ENCODE data around the gene POU6F1. TPM values are rescaled to one million over a fixed set of nuclear protein-coding genes. Genes with fewer than 3 reads are reported as not detected.
A peak's percentile ranks its signal among the peaks of the same experiment; 100 is the strongest.

The POU6F1 gene
- total RNA-seq, 1 experiment from 2014 or later, result 5.3 TPM

- Histone ChIP-seq H3K4me3 (ENCODE audit: low read depth, low read length) (no peak overlapping the region), H3K27me3 (replicated peaks; ENCODE audit: control insufficient read depth, insufficient read depth, low read length) (no peaks in the 10 kb centered on the region), H3K9me3 (no peaks in the 10 kb centered on the region), H3K4me1 (0 out of 2 replicates have a peak, but pooled peaks cover 6% of the 10 kb centered on the region), H3K36me3 (ENCODE audit: control insufficient read depth, insufficient read depth, low read length) (no peaks in the 10 kb centered on the region)
- peaks cover 12% of the 10 kb centered on the region for H3K4me1 Mint-ChIP-seq (ENCODE audit: low read depth, unreplicated experiment)
- H3K4me3 Mint-ChIP-seq (ENCODE audit: unreplicated experiment), result no peak overlapping the region
- intact Hi-C loops (cut with micrococcal nuclease; ENCODE audit: unreplicated experiment), result no loop called here
- no peaks in the 10 kb centered on the region for H3K27me3 Mint-ChIP-seq (ENCODE audit: insufficient read depth, unreplicated experiment)
- BruUV-seq (replicated peaks), result no TSS peak
- POLR2A ChIA-PET, result interaction anchor here (0.6 kb wide), 1 partner anchor 58 kb away, joined by 3 read pairs; no protein-coding TSS in a partner anchor
- TF ChIP-seq, protein P1, sequence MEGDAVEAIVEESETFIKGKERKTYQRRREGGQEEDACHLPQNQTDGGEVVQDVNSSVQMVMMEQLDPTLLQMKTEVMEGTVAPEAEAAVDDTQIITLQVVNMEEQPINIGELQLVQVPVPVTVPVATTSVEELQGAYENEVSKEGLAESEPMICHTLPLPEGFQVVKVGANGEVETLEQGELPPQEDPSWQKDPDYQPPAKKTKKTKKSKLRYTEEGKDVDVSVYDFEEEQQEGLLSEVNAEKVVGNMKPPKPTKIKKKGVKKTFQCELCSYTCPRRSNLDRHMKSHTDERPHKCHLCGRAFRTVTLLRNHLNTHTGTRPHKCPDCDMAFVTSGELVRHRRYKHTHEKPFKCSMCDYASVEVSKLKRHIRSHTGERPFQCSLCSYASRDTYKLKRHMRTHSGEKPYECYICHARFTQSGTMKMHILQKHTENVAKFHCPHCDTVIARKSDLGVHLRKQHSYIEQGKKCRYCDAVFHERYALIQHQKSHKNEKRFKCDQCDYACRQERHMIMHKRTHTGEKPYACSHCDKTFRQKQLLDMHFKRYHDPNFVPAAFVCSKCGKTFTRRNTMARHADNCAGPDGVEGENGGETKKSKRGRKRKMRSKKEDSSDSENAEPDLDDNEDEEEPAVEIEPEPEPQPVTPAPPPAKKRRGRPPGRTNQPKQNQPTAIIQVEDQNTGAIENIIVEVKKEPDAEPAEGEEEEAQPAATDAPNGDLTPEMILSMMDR (IDR thresholded peaks at IDR 0.05; ENCODE audit: insufficient read depth in 1 of 2, low read depth in 1 of 2, low read length in 1 of 2, severe bottlenecking in 1 of 2, unreplicated experiment in 1 of 2), result no peak
- H3K36me3 Mint-ChIP-seq (ENCODE audit: insufficient read depth, unreplicated experiment), result peaks cover 7% of the 10 kb centered on the region
- DNase-seq, result peak in 1 of 2 experiments; percentile 30
- H3K9me3 Mint-ChIP-seq (ENCODE audit: unreplicated experiment), result no peaks in the 10 kb centered on the region
- CTCF ChIA-PET, result interaction anchor here (0.7 kb wide), 1 partner anchor 417 kb away, joined by 3 read pairs; no protein-coding TSS in a partner anchor
- no peak overlapping the region for H3K27ac Mint-ChIP-seq (ENCODE audit: unreplicated experiment)
These were observed 56.9 kb downstream of the POU6F1 start for GRCh38 chr12:51160814-51161459.

DNA sequence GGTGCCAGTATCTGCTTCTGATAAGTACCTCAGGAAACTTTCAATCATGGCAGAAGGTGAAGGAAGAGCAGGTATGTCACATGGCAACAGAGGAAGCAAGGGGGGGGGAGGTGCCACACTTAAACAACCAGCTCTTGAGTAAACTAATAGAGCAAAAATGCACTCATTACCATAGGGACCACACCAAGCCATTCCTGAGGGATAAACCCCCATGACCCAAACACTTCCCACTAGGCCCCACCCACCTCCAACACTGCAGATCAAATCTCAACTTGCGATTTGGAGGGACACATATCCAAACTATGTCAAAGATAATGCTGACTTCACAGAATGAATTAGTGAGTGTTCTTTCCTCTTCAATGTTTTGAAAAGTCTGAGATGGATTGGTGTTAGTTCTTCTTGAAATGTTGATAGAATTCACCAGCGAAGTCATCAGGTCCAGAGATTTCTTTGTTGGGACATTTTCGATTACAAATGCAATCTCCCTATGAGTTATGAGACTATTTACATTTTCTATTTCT is 61.6 kb downstream of the POU6F1 start:
- Histone ChIP-seq H3K36me3 (ENCODE audit: control insufficient read depth, insufficient read depth, low read length) (no peaks in the 10 kb centered on the region), H3K9me3 (no peaks in the 10 kb centered on the region), H3K4me3 (ENCODE audit: low read depth, low read length) (no peak overlapping the region), H3K27me3 (replicated peaks; ENCODE audit: control insufficient read depth, insufficient read depth, low read length) (no peaks in the 10 kb centered on the region), H3K4me1 (0 out of 2 replicates have a peak, but pooled peaks cover 6% of the 10 kb centered on the region)
- H3K4me3 Mint-ChIP-seq (ENCODE audit: unreplicated experiment), result no peak overlapping the region
- ChIA-PET POLR2A (interaction anchor here (0.7 kb wide), 1 partner anchor 10 kb away, joined by 4 read pairs; no protein-coding TSS in a partner anchor), CTCF (no interaction called here)
- H3K36me3 Mint-ChIP-seq (ENCODE audit: insufficient read depth, unreplicated experiment), result peaks cover 10% of the 10 kb centered on the region
- intact Hi-C loops (cut with micrococcal nuclease; ENCODE audit: unreplicated experiment), result no loop called here
- no peaks in the 10 kb centered on the region for H3K9me3 Mint-ChIP-seq (ENCODE audit: unreplicated experiment)
- no TSS peak for BruUV-seq (replicated peaks)
- TF ChIP-seq, protein P1 (IDR thresholded peaks at IDR 0.05; ENCODE audit: insufficient read depth in 1 of 2, low read depth in 1 of 2, low read length in 1 of 2, severe bottlenecking in 1 of 2, unreplicated experiment in 1 of 2), result no peak
- no peaks in the 10 kb centered on the region for H3K27me3 Mint-ChIP-seq (ENCODE audit: insufficient read depth, unreplicated experiment)
- peaks cover 5% of the 10 kb centered on the region for H3K4me1 Mint-ChIP-seq (ENCODE audit: low read depth, unreplicated experiment)
- no peak for DNase-seq
- no peak overlapping the region for H3K27ac Mint-ChIP-seq (ENCODE audit: unreplicated experiment)

DNA sequence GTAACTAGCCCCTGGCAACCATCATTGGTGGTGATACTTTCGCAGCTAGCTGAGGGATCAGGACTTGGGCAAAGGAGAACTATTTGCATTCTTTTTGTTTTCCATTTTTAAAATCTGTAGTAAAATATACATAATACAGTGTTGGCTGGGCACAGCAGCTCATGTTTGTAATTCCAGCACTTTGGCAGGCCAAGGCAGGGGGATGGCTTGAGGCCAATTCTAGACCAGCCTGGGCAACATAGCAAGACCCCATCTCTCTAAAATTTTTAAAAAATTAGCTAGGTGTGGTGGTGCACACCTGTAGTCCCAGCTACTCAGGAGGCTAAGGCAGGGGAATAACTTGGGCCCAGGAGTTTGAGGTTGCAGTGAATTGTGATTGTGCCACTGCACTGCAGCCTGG is 64.9 kb downstream of the POU6F1 start:
- no peaks in the 10 kb centered on the region for H3K4me1 ChIP-seq
- TF ChIP-seq, protein P1 (IDR thresholded peaks at IDR 0.05; ENCODE audit: insufficient read depth in 1 of 2, low read depth in 1 of 2, low read length in 1 of 2, severe bottlenecking in 1 of 2, unreplicated experiment in 1 of 2), result no peak
- no peaks in the 10 kb centered on the region for H3K4me1 Mint-ChIP-seq (ENCODE audit: low read depth, unreplicated experiment)
- no peak overlapping the region for H3K4me3 Mint-ChIP-seq (ENCODE audit: unreplicated experiment)
- intact Hi-C loops (cut with micrococcal nuclease; ENCODE audit: unreplicated experiment), result no loop called here
- no peaks in the 10 kb centered on the region for H3K27me3 Mint-ChIP-seq (ENCODE audit: insufficient read depth, unreplicated experiment)
- H3K4me3 ChIP-seq (ENCODE audit: low read depth, low read length), result no peak overlapping the region
- no TSS peak for BruUV-seq (replicated peaks)
- no peak for DNase-seq
- H3K36me3 Mint-ChIP-seq (ENCODE audit: insufficient read depth, unreplicated experiment), result peaks cover 10% of the 10 kb centered on the region
- no peaks in the 10 kb centered on the region for H3K9me3 ChIP-seq
- H3K36me3 ChIP-seq (ENCODE audit: control insufficient read depth, insufficient read depth, low read length), result no peaks in the 10 kb centered on the region
- ChIA-PET POLR2A (interaction anchor here (0.5 kb wide), 1 partner anchor 70 kb away, joined by 7 read pairs; no protein-coding TSS in a partner anchor), CTCF (no interaction called here)
- H3K27me3 ChIP-seq (replicated peaks; ENCODE audit: control insufficient read depth, insufficient read depth, low read length), result no peaks in the 10 kb centered on the region
- no peak overlapping the region for H3K27ac Mint-ChIP-seq (ENCODE audit: unreplicated experiment)
- H3K9me3 Mint-ChIP-seq (ENCODE audit: unreplicated experiment), result no peaks in the 10 kb centered on the region

All from Caco-2 (cell line).